ENCODE measurements around the gene IFI27. TPM values are rescaled to one million over a fixed set of nuclear protein-coding genes. Genes with fewer than 3 reads are reported as not detected.

The IFI27 gene
- total RNA-seq, 1 donor from 2014 or later: 15.5 TPM

DNA sequence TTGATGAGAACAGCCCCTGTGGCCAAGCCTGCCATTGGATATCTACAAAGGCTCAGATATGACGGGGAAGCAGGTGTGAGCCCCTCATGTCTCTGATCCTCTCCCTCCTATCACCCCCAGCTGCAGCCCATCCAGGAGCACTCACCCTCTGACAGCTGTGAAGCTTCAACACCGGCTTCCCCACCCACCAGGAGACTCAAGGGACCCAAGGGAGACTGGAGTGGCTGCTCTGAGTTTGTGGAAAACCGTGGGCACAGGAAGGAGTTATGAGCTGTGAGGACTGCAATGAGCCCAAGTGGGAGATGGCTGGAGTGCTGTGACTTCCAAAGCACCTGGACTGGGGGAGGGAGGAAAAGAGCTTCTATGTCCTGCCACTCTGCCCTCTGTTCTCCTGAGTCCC, 10.9 kb downstream of the IFI27 start:
- no peak overlapping the region for H3K4me3 Mint-ChIP-seq
- H3K27ac Mint-ChIP-seq: no peak overlapping the region
- no peaks in the 10 kb centered on the region for H3K36me3 Mint-ChIP-seq
- no peaks in the 10 kb centered on the region for H3K9me3 Mint-ChIP-seq
- H3K27me3 Mint-ChIP-seq: peaks cover 18% of the 10 kb centered on the region
- TF ChIP-seq CTCF (conservative IDR thresholded peaks at IDR 0.05): no peak
- no peaks in the 10 kb centered on the region for H3K4me1 Mint-ChIP-seq (ENCODE audit: unreplicated experiment)
- no peak for DNase-seq (ENCODE audit: extremely low spot score, unreplicated experiment)

GRCh38 chr14:94122438-94122837, 11.9 kb downstream of the IFI27 start:
- H3K4me3 Mint-ChIP-seq: no peak overlapping the region

DNA sequence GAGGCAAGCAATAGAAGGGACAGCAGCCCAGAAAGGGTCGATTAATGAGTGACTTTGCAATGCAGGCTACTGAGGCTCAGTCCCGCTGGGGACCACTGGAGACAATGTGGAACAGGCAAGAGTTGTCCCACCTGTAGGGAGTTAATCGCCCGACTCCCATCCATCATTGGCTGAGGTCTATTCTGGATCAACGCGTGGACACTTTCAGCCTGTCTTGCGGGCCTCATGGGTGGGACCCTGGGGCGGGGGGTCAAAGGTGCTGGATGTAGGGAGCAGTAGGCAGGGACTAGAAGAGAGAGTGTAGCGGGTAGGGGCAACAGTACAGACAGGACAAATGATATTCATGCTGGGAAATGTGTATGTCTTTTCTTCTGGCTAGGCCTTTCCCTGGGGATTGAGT, 12.8 kb downstream of the IFI27 start:
- no peaks in the 10 kb centered on the region for H3K9me3 Mint-ChIP-seq
- H3K4me1 Mint-ChIP-seq (ENCODE audit: unreplicated experiment): no peaks in the 10 kb centered on the region
- H3K36me3 Mint-ChIP-seq: no peaks in the 10 kb centered on the region
- no peak for TF ChIP-seq CTCF (conservative IDR thresholded peaks at IDR 0.05)
- peaks cover 10% of the 10 kb centered on the region for H3K27me3 Mint-ChIP-seq
- no peak overlapping the region for H3K27ac Mint-ChIP-seq
- no peak overlapping the region for H3K4me3 Mint-ChIP-seq
- peak; percentile 54 for DNase-seq (ENCODE audit: extremely low spot score, unreplicated experiment)

More at GRCh38 chr14:94122438-94122837, 11.9 kb downstream of the IFI27 start:
- Mint-ChIP-seq H3K4me1 (ENCODE audit: unreplicated experiment) (no peaks in the 10 kb centered on the region), H3K27me3 (peaks cover 16% of the 10 kb centered on the region), H3K9me3 (no peaks in the 10 kb centered on the region), H3K36me3 (no peaks in the 10 kb centered on the region), H3K27ac (no peak overlapping the region)
- TF ChIP-seq CTCF (conservative IDR thresholded peaks at IDR 0.05): no peak
- peak; percentile 32 for DNase-seq (ENCODE audit: extremely low spot score, unreplicated experiment)

GRCh38 chr14:94123868-94124267, 13.3 kb downstream of the IFI27 start:
- TF ChIP-seq CTCF (conservative IDR thresholded peaks at IDR 0.05): no peak
- no peak overlapping the region for H3K27ac Mint-ChIP-seq
- no peak overlapping the region for H3K4me3 Mint-ChIP-seq
- peaks cover 5% of the 10 kb centered on the region for H3K4me1 Mint-ChIP-seq (ENCODE audit: unreplicated experiment)
- DNase-seq (ENCODE audit: extremely low spot score, unreplicated experiment): peak; percentile 16
- no peaks in the 10 kb centered on the region for H3K36me3 Mint-ChIP-seq
- H3K9me3 Mint-ChIP-seq: no peaks in the 10 kb centered on the region
- H3K27me3 Mint-ChIP-seq: peaks cover 10% of the 10 kb centered on the region

- peak; percentile 27 for DNase-seq (ENCODE audit: extremely low spot score, unreplicated experiment)
- H3K4me3 Mint-ChIP-seq: no peak overlapping the region
- no peaks in the 10 kb centered on the region for H3K9me3 Mint-ChIP-seq
- H3K36me3 Mint-ChIP-seq: no peaks in the 10 kb centered on the region
- TF ChIP-seq CTCF (conservative IDR thresholded peaks at IDR 0.05): no peak
- H3K27ac Mint-ChIP-seq: no peak overlapping the region
- H3K27me3 Mint-ChIP-seq: peaks cover 10% of the 10 kb centered on the region
- peaks cover 9% of the 10 kb centered on the region for H3K4me1 Mint-ChIP-seq (ENCODE audit: unreplicated experiment)
These were observed 14.2 kb downstream of the IFI27 start for GRCh38 chr14:94124582-94125377.

Measured in type B pancreatic cell (in vitro differentiated cells).